GM12878 (cell line): Measurements from ENCODE around the gene PLAAT3. TPM values are rescaled to one million over a fixed set of nuclear protein-coding genes. Genes with fewer than 3 reads are reported as not detected.

Experiments
- ATAC-seq: fragments of 200-7000 bp; cut with Tn5 transposase; 3 replicates; pipeline ENCODE4 v1.9.1; 2020; ENCODE audit warnings: mild to moderate bottlenecking, moderate library complexity
- BruUV-seq: library from RNA; stranded (reverse); fragments of 400-500 nt; replicated peaks from 2 replicates; lab custom pipeline; 2021; lab: Mats Ljungman, UMichigan
- CTCF ChIA-PET: fragments of 300-600 bp; sonication (Branson Sonifier 250); formaldehyde crosslinking; extraction: SDS; loops from one replicate; lab custom pipeline; 2021; ENCODE audit warnings: inconsistent platforms; lab: Yijun Ruan, JAX
- POLR2A ChIA-PET: fragments of 350-600 bp; formaldehyde crosslinking; extraction: SDS; loops from one replicate; lab custom pipeline; 2021; ENCODE audit warnings: inconsistent platforms; lab: Charles Lee
- RAD21 ChIA-PET: fragments of 300-600 bp; sonication (Branson Sonifier 250); formaldehyde crosslinking; loops from one replicate; lab custom pipeline; 2023; ENCODE audit warnings: antibody characterized with exemption; ENCODE audit not compliant: unreplicated experiment; lab: Charles Lee
- SMC1A ChIA-PET: fragments of 300-600 bp; sonication (Branson Sonifier 250); formaldehyde crosslinking; loops from one replicate; lab custom pipeline; 2023; ENCODE audit not compliant: unreplicated experiment, uncharacterized antibody; lab: Charles Lee
- DNase-seq: peaks from one replicate; pipeline ENCODE4 v3.0.0-alpha.2; 2011; ENCODE audit warnings: low read depth, low spot score
- FAIRE-seq: peaks from 3 replicates; lab custom pipeline; 2011; peaks lifted over from hg19 to GRCh38; lab: Jason Lieb, UNC
- H2AFZ ChIP-seq: 2 replicates; pipeline ENCODE4 v1.6.0; 2011; ENCODE audit warnings: low read depth, low read length, control low read depth; ENCODE audit not compliant: control insufficient read depth
- H3K27ac ChIP-seq: 2 replicates; pipeline ENCODE4 v1.5.1; 2011; ENCODE audit warnings: control low read depth; ENCODE audit not compliant: control insufficient read depth, insufficient read depth
- H3K27me3 ChIP-seq, 2 experiments: replicated peaks in 1 of 2; 2 replicates each; pipeline versions ENCODE4 v1.6.0 to v1.6.1; 2011; ENCODE audit warnings: low read length in 1 of 2; ENCODE audit not compliant: control insufficient read depth in 2 of 2, insufficient read depth in 2 of 2
- H3K36me3 ChIP-seq, 2 experiments: 2 replicates each; pipeline ENCODE4 v1.5.1; 2011; ENCODE audit warnings: low read length in 1 of 2; ENCODE audit not compliant: control insufficient read depth in 2 of 2, insufficient read depth in 2 of 2
- H3K4me1 ChIP-seq: 2 replicates; pipeline ENCODE4 v1.6.1; 2011; ENCODE audit warnings: mild to moderate bottlenecking, low read length, moderate library complexity, mixed read lengths; ENCODE audit not compliant: control insufficient read depth, insufficient read depth
- H3K4me2 ChIP-seq: 2 replicates; pipeline ENCODE4 v1.6.0; 2011; ENCODE audit warnings: control low read depth; ENCODE audit not compliant: control insufficient read depth, insufficient read depth
- H3K4me3 ChIP-seq: fragments of 200-600 bp; sonication (generic); 2 replicates; pipeline ENCODE4 v1.5.1; 2016
- H3K79me2 ChIP-seq: 2 replicates; pipeline ENCODE4 v1.6.0; 2011; ENCODE audit warnings: low read length; ENCODE audit not compliant: control insufficient read depth, insufficient read depth
- H3K9ac ChIP-seq: 2 replicates; pipeline ENCODE4 v1.8.0; 2011; ENCODE audit warnings: low read length, control low read depth, mixed read lengths; ENCODE audit not compliant: control insufficient read depth, insufficient read depth
- H3K9me3 ChIP-seq: replicated peaks from 3 replicates; pipeline ENCODE4 v1.5.1; 2011; ENCODE audit warnings: mild to moderate bottlenecking, low read length; ENCODE audit not compliant: control insufficient read depth, insufficient read depth
- H4K20me1 ChIP-seq: 2 replicates; pipeline ENCODE4 v1.6.0; 2011; ENCODE audit not compliant: control insufficient read depth, insufficient read depth
- MTA3 ChIP-seq: IDR thresholded peaks from 2 replicates; pipeline ENCODE4 v1.6.1; 2012; ENCODE audit warnings: low read length, inconsistent platforms, borderline replicate concordance
- RFX5 ChIP-seq: IDR thresholded peaks from 2 replicates; pipeline ENCODE4 v1.6.1; 2011; ENCODE audit warnings: low read depth, low read length, improper control_type of control experiment
- SREBF1 ChIP-seq: IDR thresholded peaks from 2 replicates; pipeline ENCODE4 v1.6.1; 2012; ENCODE audit warnings: mild to moderate bottlenecking, low read length
- TCF3 ChIP-seq: IDR thresholded peaks from 2 replicates; pipeline ENCODE4 v1.6.1; 2012; ENCODE audit warnings: low read depth, mild to moderate bottlenecking, low read length, borderline replicate concordance; ENCODE audit not compliant: insufficient read depth
- in situ Hi-C: fragments of 300-500 bp; cut with MboI; formaldehyde crosslinking; loops from 9 replicates; pipeline ENCODE4 v1.14.3; 2018; ENCODE audit warnings: mixed read lengths
- intact Hi-C: fragments of 100-400 bp; cut with micrococcal nuclease; formaldehyde crosslinking; loops from one replicate; pipeline ENCODE4 v1.14.2; 2022; ENCODE audit not compliant: unreplicated experiment
- polyA plus RNA-seq, 11 experiments: library from polyadenylated mRNA; depleted of rRNA in 4 of 11; unstranded in 6 of 11; stranded (reverse) in 5 of 11; fragments of >200 nt; fragmentation: Nextera tagmentation in 4 of 11; fragmentation: Illumina TruSeq in 1 of 11; extraction: Ambion mirVana in 4 of 11; extraction: Trizol in 1 of 11; gene quantifications; 1 replicate in 1 of 11; 2 replicates in 10 of 11; pipeline versions ENCODE4 v1.2.1 to v1.2.3, GENCODE V29; 2011 to 2016; ENCODE audit warnings: inconsistent platforms in 2 of 11, missing spikeins in 2 of 11, low read depth in 1 of 11
- total RNA-seq, 4 experiments: library from RNA; depleted of rRNA in 3 of 4; stranded (reverse); fragments of >200 nt in 3 of 4; fragmentation: Illumina TruSeq in 1 of 4; extraction: Trizol in 1 of 4; gene quantifications; 2 replicates each; pipeline versions ENCODE4 v1.2.1 to v1.2.3, GENCODE V29; 2013 to 2021
- TF ChIP-seq, protein P1 (sequence below): IDR thresholded peaks from 2 replicates; pipeline ENCODE4 v1.6.1; 2012; ENCODE audit warnings: low read depth, low read length, improper control_type of control experiment
- TF ChIP-seq, protein P2 (sequence below): fragments of 150-350 bp; IDR thresholded peaks from 2 replicates; pipeline ENCODE4 v1.6.1; 2016; ENCODE audit warnings: low read depth, low read length
- TF ChIP-seq, protein P3 (sequence below): IDR thresholded peaks from 2 replicates; pipeline ENCODE4 v1.6.1; 2011; ENCODE audit warnings: borderline replicate concordance, low read depth, mild to moderate bottlenecking, moderate library complexity, low read length; ENCODE audit not compliant: insufficient read depth, poor library complexity, severe bottlenecking

Gene PLAAT3
- total and polyA plus RNA-seq, 10 of the 15 experiments (the other 5 are each of a cell fraction or from before 2014, with no cell fraction given): 4.8 to 37.0 (median 14.8) TPM

- Histone ChIP-seq H3K9me3 (no peaks in the 10 kb centered on the region), H3K27me3 (no peaks in the 10 kb centered on the region), H3K9ac (no peak overlapping the region), H2AFZ (no peak overlapping the region), H3K79me2 (no peaks in the 10 kb centered on the region), H3K27ac (no peak overlapping the region), H3K4me1 (no peaks in the 10 kb centered on the region), H3K4me3 (no peak overlapping the region), H3K4me2 (no peak overlapping the region), H4K20me1 (no peaks in the 10 kb centered on the region), H3K36me3 (peaks cover 0 to 16% of the 10 kb centered on the region in 2 experiments; a peak in 3 of 4 replicates)
- RAD21 ChIA-PET: interaction anchor here (3.1 kb wide), 1 partner anchor 97 kb away, joined by 9 read pairs; no protein-coding TSS in a partner anchor
- TF ChIP-seq, protein P1, sequence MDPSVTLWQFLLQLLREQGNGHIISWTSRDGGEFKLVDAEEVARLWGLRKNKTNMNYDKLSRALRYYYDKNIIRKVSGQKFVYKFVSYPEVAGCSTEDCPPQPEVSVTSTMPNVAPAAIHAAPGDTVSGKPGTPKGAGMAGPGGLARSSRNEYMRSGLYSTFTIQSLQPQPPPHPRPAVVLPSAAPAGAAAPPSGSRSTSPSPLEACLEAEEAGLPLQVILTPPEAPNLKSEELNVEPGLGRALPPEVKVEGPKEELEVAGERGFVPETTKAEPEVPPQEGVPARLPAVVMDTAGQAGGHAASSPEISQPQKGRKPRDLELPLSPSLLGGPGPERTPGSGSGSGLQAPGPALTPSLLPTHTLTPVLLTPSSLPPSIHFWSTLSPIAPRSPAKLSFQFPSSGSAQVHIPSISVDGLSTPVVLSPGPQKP: no peak
- TF ChIP-seq, protein P2, sequence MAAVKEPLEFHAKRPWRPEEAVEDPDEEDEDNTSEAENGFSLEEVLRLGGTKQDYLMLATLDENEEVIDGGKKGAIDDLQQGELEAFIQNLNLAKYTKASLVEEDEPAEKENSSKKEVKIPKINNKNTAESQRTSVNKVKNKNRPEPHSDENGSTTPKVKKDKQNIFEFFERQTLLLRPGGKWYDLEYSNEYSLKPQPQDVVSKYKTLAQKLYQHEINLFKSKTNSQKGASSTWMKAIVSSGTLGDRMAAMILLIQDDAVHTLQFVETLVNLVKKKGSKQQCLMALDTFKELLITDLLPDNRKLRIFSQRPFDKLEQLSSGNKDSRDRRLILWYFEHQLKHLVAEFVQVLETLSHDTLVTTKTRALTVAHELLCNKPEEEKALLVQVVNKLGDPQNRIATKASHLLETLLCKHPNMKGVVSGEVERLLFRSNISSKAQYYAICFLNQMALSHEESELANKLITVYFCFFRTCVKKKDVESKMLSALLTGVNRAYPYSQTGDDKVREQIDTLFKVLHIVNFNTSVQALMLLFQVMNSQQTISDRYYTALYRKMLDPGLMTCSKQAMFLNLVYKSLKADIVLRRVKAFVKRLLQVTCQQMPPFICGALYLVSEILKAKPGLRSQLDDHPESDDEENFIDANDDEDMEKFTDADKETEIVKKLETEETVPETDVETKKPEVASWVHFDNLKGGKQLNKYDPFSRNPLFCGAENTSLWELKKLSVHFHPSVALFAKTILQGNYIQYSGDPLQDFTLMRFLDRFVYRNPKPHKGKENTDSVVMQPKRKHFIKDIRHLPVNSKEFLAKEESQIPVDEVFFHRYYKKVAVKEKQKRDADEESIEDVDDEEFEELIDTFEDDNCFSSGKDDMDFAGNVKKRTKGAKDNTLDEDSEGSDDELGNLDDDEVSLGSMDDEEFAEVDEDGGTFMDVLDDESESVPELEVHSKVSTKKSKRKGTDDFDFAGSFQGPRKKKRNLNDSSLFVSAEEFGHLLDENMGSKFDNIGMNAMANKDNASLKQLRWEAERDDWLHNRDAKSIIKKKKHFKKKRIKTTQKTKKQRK: no peak
- TF ChIP-seq, protein P3, sequence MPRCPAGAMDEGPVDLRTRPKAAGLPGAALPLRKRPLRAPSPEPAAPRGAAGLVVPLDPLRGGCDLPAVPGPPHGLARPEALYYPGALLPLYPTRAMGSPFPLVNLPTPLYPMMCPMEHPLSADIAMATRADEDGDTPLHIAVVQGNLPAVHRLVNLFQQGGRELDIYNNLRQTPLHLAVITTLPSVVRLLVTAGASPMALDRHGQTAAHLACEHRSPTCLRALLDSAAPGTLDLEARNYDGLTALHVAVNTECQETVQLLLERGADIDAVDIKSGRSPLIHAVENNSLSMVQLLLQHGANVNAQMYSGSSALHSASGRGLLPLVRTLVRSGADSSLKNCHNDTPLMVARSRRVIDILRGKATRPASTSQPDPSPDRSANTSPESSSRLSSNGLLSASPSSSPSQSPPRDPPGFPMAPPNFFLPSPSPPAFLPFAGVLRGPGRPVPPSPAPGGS: no peak
- TF ChIP-seq RFX5 (no peak), SREBF1 (no peak), MTA3 (no peak), TCF3 (no peak)
- in situ Hi-C loops (no loop called here), intact Hi-C loops (no loop called here)
- TSS peak; percentile 20 for BruUV-seq
- DNase-seq (no peak), ATAC-seq (no peak), FAIRE-seq (no peak)
- SMC1A ChIA-PET: interaction anchor here (0.6 to 1.4 kb wide), 7 partner anchors 12 to 163 kb away, joined by 3 to 6 read pairs (median 3); no protein-coding TSS in a partner anchor
- CTCF ChIA-PET: interaction anchor here (1.3 to 11.1 kb wide), 3 partner anchors 21 to 162 kb away, joined by 3 to 206 read pairs (median 131); no protein-coding TSS in a partner anchor
- POLR2A ChIA-PET: no interaction called here
Observed at GRCh38 chr11:63641727-63642126, 27.5 kb upstream of the PLAAT3 start.
